GM19463 (cell line): ENCODE measurements around the gene MMP25.

Experiments
- ATAC-seq: cut with Tn5 transposase; IDR thresholded peaks from one replicate; pipeline ENCODE4 v1.9.1; 2021; ENCODE audit warnings: mild to moderate bottlenecking, moderate library complexity; ENCODE audit not compliant: unreplicated experiment

The MMP25 gene

DNA sequence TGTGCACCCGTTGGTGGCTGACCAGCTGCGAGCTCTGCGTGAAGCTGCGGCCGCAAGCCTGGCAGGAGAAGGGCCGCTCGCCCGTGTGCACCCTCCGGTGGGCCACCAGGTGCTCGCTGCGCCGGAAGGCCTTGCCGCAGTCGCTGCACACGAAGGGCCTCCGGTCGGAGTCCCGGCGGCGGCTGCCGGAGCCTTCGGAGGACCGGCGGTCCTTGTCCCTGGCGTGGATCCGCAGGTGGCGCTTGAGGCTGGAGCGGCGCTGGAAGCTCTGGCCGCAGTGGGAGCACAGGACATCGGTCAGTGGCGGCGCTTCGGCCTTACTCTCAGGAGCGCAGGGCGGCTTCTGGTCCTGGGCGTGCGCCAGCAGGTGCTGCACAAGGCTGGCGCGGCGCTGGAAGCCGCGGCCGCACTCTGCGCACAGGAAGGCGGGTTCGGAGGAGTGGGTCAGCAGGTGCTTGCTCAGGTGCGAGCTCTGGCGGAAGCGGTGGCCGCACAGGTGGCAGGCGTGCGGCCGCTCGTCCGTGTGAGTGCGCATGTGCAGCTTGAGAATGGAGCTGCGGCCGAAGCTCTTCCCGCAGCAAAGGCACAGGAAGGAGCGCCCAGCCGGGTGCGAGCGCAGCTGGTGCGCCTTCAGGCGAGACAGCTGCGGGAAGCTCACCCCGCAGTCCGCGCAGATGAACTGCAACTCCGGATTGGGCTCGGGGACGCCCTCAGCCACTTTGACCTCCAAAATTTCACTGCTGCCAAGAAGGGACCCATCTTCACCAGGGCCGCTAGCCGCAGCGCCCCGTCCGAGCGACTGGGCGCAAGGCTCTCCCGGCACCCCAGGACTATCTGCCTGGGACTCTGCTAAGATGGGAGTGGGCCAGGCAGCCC is 43.6 kb downstream of the MMP25 start:
- no peak for ATAC-seq

DNA sequence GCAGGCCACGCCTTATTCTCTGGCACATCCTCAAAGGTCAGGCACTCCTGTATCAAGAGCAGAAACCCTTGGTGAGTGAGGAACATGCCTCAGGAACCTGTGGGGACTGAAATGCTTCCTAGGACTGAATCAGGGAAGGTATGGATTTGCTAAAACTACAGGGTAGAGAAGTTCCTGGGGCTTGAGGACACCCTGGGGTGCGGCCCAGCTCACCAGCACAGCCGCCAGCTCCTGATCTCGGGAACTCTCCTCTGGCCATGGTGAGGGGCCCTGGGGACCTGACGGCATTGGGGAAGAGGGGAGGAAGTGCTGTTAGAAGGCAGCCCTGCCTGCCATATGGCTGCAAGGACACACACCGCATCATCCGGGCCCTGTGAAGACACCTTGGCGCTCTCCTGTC is 45.2 kb downstream of the MMP25 start:
- ATAC-seq: no peak

DNA sequence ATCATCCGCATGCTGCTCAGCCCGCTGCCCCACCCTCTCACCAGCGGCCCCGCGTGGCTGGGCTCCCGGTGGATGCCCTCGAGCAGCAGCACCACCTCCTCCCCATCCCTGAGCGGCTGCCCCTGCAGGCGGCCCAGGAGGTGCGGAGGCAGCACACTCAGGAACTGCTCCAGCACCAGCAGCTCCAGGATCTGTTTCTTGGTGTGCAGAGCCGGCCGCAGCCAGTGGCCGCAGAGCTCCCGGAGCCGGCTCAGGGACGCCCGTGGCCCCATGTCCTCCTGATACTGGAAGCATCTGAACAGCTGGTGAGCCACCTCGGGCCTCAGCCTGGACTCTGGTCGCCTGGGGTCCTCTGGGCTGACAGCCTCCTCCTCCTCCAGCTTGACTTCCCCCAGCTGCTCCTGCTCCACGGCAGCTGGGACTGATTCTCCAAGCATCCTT is 46.2 kb downstream of the MMP25 start:
- no peak for ATAC-seq

DNA sequence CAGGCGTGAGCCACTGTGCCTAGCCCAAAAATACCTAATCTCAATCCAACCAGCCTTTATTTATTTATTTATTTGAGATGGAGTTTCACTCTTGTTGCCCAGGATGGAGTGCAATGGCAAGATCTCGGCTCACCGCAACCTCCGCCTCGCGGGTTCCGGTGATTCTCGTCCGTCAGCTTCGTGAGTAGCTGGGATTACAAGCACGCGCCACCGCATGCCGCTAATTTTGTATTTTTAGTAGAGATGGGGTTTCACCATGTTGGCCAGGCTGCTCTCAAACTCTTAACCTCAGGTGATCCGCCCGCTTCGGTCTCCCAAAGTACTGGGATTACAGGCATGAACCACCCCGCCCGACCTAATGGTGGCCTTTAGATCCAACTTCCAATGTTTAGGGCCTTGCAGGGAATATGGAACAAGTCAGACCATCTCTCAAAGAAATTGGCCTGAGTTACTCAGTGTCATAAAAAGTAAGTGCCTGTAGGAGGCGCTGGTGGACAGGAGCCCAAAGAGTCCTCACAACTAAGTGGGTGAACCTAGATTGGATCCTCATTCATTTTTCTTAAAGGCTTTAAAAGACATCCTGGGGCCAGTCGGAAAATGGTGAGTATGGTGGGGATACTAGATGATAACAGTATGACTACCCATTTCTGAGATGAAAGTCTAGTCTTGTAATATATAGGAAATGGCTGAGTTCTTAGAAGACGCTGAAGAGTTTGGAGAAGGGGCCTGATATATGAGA is 48.1 kb downstream of the MMP25 start:
- no peak for ATAC-seq

DNA sequence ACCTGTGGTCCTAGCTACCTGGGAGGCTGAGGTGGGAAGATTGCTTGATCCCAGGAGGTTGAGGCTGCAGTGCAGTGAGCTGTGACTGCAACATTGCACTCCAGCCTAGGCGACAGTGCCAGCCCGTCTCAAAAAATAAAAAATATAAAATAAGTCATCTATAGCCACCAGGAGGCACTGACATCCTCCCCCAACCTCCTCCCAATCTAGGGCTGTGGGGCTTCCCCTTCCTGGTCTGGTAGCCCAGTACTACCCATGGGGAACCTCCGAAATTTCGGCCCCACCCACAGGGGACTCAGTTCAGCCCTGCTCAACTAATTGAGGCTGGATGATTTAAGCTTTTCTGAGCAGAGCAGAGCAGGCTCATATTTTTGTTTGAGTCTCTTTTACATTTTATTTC is 49.5 kb downstream of the MMP25 start:
- peak; percentile 64 for ATAC-seq

DNA sequence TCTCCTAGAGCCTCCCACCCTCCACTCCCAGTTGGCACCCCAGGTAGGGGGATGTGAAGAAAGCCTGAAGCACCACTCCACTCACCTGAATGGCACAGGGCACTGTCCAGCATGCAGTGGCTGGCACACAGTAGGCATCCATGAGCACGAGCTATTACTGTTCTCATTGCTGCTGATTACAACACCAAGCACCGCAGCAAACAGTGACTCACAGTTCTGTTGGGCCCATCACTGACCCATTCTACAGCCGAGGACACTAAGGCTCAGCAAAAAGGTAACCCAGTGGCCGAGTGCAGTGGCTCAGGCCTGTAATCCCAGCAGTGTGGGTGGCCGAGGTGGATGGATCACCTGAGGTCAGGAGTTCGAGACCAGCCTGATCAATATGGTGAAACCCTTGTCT is 50.0 kb downstream of the MMP25 start:
- ATAC-seq: no peak

DNA sequence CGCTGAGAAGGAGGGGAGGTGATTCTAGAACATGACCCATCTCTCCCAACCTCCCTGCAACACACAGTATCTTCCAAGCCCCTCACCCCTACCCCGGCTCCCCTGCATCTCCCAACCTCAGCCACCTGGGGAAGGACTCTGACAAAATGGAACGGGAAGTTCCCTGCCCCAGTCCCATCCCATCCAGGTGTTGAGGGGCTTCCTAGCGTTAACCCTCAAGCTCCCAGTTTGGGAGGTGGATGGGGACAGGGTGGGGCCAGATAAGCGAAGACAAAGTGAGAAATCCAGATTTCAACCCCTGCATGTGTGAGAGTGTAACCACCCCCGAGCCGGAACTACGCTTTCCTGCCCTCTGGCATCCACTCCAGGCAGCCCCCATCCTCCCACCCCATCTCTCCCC is 50.9 kb downstream of the MMP25 start:
- no peak for ATAC-seq

DNA sequence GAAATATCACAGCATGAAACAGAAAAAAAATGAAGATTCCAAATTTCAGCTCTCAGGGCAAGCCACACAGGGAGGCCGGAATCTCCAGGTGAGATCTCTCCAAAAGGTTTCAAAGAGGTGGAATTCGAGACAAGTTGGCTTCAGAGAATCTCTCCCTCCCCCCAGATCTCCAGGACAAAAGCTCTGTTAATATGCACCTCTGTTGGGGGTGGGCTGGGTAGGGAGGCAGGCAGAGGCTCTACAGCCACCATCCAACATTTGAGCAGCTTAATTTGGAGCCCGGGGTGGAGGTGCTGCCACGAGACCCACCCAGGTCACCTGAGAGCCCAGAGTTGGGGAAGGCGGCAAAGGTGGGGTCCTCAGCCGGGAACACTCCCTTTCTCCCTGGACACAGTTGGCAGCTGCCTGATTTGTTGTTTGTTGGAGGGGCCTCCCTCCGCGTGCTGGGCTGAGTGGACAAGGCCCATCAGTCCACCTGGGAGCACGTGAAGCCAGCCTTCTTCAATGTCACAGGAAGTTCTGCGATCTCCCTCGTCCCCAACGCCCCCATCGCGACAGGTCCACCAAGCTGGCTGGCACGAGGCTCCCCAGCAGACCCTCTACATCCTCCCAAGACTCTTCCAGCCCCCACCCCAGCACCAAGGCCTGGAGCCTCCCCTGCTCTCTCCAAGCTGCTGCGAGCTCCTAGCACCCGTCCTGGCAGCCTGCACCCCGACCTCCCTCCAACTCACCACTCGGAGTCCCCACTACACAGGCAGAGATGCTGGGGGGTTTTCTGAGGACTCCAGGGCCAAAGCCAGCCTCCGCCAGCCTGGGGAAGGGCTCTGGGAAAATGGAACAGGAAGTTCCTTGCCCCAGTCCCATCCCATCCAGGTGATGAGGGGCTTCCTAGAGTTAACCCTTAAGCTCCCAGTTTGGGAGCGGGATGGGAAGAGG is 52.4 kb downstream of the MMP25 start, which contains the start of gene ZSCAN10:
ZSCAN10 (minus strand) TSS at position 836 of the 936 bp plus-strand sequence. CDS start 6,357 bp downstream, outside the sequence.
- no peak for ATAC-seq

DNA sequence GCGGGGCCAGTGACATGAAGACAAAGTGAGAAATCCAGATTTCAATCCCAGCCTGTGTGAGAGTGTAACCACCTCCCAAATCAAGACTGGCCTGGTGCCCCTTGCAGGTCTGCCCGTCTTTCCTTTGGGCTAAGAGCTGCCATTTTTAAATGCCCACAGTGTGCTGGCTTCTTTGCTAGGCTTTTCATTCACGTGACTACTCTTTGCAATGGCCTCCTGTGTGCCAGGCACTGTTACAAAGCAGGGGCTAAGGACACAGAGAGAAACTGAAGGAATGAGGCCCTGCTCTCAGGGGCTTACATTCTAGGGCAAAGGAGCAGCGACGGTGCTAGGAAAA is 53.0 kb downstream of the MMP25 start:
- ATAC-seq: no peak

DNA sequence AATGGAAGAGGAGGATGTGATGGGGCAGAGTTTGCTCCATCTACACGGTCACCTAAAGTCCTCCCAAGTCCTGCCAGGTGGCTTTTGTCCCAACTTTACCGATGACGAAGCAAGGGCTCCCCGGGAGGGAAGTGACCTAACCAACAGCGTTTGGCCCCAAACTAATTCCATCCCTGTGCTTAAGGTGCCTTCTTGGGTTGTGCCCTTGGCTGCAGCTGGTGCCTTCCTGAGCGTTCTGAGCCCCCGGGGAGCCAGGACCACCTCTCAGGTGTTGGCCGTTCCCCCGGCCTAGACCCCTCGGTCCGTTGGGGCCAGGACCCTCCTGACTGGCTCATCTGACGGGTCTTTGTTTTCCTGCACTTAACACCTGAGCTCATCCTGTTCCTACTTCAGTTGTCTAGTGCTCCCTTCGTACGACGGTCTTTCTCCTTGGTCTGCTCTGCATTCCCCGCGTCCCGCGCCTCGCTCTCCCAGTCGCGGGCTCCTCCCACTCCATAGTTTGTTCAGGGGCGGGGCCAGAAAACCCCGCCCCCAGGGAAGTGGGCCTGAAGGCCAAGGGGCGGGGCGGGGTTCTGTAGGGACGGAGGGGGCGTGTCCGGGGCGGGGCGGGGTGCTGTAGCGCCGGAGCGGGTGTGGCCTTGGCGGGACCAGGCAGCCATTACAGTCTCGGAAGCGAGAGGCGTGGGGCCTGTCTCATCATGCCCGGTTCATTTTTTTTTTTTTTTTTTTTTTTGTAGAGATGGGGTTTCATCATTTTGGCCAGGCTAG is 53.6 kb downstream of the MMP25 start:
- peak; percentile 60 for ATAC-seq

DNA sequence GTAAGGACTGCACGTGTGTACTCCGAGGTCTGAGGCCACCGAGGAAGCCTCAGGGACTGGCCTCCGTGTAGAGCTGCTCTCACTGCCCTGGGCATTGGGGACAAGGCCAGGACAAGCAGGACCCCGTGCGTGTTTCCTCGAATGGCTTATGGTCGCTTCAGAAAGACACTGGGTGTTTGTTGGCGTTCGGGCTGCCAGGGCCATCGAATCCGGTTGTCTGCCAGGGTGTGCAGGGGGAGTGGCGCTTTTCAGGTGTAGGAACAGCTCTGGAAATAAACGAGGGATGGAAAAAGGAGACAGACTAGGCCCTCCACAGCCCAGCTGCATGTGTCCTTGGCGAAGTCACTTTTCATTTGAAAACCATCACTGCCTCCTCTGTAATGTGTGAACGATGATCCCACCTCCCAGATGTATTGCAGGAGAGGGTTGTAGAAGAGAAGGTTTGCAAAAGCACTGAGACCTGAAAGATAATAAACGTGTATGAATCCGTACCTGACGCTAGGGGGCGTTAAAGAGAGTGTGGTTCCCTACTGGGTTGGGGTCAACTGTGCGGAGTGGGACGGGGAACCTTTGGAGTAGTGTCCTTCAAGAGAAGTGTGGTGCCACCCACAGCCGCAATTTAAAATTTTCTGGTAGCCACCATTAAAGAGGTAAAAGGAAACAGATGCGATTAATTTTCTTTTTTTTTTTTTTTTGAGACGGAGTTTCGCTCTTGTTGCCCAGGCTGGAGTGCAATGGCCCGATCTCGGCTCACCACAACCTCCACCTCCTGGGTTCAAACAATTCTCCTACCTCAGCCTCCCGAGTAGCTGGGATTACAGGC is 54.9 kb downstream of the MMP25 start:
- no peak for ATAC-seq

DNA sequence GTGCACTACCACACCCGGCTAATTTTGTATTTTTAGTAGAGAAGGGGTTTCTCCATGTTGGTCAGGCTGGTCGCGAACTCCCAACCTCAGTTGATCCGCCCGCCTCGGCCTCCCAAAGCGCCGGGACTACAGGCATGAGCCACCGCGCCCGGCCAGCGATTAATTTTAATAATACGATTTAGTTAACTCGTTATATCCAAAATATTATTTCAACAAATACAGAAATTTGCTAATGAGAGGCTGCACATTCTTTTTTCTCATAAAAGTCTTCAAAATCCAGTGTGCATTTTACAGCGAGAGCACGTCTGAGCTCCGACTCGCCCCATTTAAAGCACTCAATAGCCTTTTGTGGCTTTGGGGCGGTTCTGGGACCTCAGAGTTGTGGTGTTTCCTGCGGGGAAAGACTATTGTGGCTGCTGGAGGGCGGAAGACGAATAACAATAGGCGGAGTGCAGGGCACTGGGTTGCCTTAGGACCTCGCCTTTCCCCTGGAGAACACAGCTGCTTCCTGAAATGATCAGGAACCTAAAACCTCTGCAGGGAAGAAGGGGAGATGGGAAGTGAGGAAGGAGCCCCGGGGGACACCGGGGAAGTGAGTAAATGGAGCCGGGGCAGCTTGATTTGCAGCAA is 55.6 kb downstream of the MMP25 start:
- no peak for ATAC-seq

DNA sequence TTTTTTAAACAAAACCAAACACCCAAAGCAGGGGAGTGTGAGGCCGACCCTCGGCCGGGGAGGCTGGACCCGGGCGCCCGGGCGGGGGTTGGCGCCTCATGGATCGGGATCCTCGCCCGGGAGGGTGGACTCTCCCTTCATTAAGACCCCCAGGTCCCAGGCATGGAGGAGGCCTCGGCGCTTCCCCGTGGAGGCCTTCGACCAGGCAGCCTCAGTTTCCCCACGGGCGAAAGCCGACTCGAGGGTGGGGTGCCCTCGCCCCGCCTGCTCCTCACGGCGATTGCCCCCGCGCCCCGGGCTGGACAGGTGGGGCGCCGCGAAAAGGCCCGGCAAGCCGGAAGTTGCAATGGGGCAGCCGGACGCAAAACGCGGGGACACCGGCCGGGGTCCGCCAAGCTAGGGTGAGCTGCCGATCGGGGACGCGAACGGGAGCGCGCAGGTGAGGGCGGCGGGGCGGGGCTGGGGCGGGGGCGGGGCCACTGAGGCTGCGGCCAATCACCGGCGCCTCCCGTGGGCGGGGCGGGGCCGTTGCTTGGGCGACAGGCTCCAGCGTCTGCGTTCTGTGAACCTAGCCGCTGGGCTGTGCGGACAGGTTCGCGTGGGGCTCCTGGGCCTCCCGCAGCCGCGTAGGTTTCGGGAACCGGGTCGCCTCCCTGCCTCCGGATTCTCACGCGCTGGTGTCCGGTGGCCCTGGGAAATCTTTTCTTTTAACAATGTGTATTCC is 60.0 kb downstream of the MMP25 start:
- ATAC-seq: peak; percentile 89
